ENCODE measurements around the gene MDC1.
"Not testable (repeated sequence)": the region's sequence is repeated elsewhere in the genome, so short reads cannot be mapped to it uniquely, and the experiment has no call there.

DNA sequence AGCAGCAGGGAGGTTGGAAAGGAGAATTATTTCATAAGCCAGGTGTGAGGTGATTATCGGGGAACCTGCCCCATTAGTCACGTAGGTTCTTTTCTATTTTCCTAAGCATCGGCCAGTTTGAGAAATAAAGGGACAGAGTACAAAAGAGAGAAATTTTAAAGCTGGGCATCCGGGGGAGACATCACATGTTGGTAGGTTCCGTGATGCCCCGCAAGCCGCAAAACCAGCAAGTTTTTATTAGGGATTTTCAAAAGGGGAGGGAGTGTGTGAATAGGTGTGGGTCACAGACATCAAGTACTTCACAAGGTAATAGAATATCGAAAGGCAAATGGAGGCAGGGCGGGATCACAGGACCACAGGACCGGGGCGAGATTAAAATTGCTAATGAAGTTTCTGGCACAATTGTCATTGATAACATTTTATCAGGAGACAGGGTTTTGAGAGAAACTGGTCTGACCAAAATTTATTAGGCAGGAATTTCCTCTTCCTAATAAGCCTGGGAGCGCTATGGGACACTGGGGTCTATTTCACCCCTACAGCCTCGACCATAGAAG lies 47.5 kb upstream of the MDC1 start:
- TF ChIP-seq CTCF, POLR2A, POLR2AphosphoS5, EP300 (IDR thresholded peaks at IDR 0.05): not testable (repeated sequence)
